GM20000 (cell line): Measurements from ENCODE around the gene CKAP5.

Experiments
- DNase-seq: peaks from one replicate; pipeline ENCODE4 v3.0.0; 2012; ENCODE audit warnings: low spot score
- CTCF ChIP-seq: IDR thresholded peaks from 2 replicates; pipeline ENCODE4 v1.5.1; 2012; ENCODE audit warnings: mild to moderate bottlenecking, control low read depth; ENCODE audit errors: extremely low read depth, missing control alignments

CKAP5 gene

GRCh38 chr11:46874586-46874985, 28.5 kb upstream of the CKAP5 start:
- no peak for DNase-seq
- TF ChIP-seq CTCF, result no peak

GRCh38 chr11:46868912-46869311, 22.8 kb upstream of the CKAP5 start:
- no peak for TF ChIP-seq CTCF
- no peak for DNase-seq

- no peak for TF ChIP-seq CTCF
Measured at GRCh38 chr11:46865340-46865739, 19.3 kb upstream of the CKAP5 start.

GRCh38 chr11:46860218-46860617, 14.1 kb upstream of the CKAP5 start:
- no peak for DNase-seq
- no peak for TF ChIP-seq CTCF

More at GRCh38 chr11:46865340-46865739, 19.3 kb upstream of the CKAP5 start:
- no peak for DNase-seq

GRCh38 chr11:46858920-46859546, 13.0 kb upstream of the CKAP5 start:
- no peak for DNase-seq

GRCh38 chr11:46857666-46858065, 11.6 kb upstream of the CKAP5 start:
- no peak for DNase-seq
- no peak for TF ChIP-seq CTCF

More at GRCh38 chr11:46858920-46859546, 13.0 kb upstream of the CKAP5 start:
- no peak for TF ChIP-seq CTCF

- no peak for DNase-seq
- no peak for TF ChIP-seq CTCF
Measured at GRCh38 chr11:46856605-46857343, 10.7 kb upstream of the CKAP5 start.
